ENCODE results near the gene RMI2. TPM values are rescaled to one million over a fixed set of nuclear protein-coding genes. Genes with fewer than 3 reads are reported as not detected.
A peak's percentile ranks its signal among the peaks of the same experiment; 100 is the strongest.
"Not testable (repeated sequence)": the region's sequence is repeated elsewhere in the genome, so short reads cannot be mapped to it uniquely, and the experiment has no call there.

RMI2 gene
- total RNA-seq, 1 donor from 2014 or later: 49.8 TPM

- Mint-ChIP-seq H3K36me3 (ENCODE audit: low read depth) (peaks cover 6% of the 10 kb centered on the region), H3K4me3 (no peak overlapping the region), H3K27ac (no peak overlapping the region), H3K4me1 (ENCODE audit: low read depth) (peaks cover 18% of the 10 kb centered on the region), H3K9me3 (peaks cover 3% of the 10 kb centered on the region), H3K27me3 (ENCODE audit: insufficient read depth) (peaks cover 12% of the 10 kb centered on the region)
- no peak for DNase-seq (ENCODE audit: low spot score)
- intact Hi-C loops (cut with micrococcal nuclease): no loop called here
Measured at GRCh38 chr16:11377154-11377553, 31.9 kb downstream of the RMI2 start.

GRCh38 chr16:11378951-11379350 is 33.7 kb downstream of the RMI2 start:
- not testable (repeated sequence) for H3K9me3 Mint-ChIP-seq; H3K4me3 Mint-ChIP-seq; H3K36me3 Mint-ChIP-seq (ENCODE audit: low read depth); DNase-seq (ENCODE audit: low spot score)
- Mint-ChIP-seq H3K27me3 (ENCODE audit: insufficient read depth) (peaks cover 12% of the 10 kb centered on the region), H3K27ac (peak overlapping the region; percentile 46), H3K4me1 (ENCODE audit: low read depth) (peaks cover 18% of the 10 kb centered on the region)
- intact Hi-C loops (cut with micrococcal nuclease): loop anchor here (1.0 kb wide), 1 partner anchor 414 kb away; no protein-coding TSS in a partner anchor

- Mint-ChIP-seq H3K4me3 (no peak overlapping the region), H3K9me3 (peaks cover 3% of the 10 kb centered on the region), H3K4me1 (ENCODE audit: low read depth) (peaks cover 18% of the 10 kb centered on the region), H3K36me3 (ENCODE audit: low read depth) (peaks cover 6% of the 10 kb centered on the region), H3K27ac (peak overlapping the region; percentile 23), H3K27me3 (ENCODE audit: insufficient read depth) (peaks cover 12% of the 10 kb centered on the region)
- peak; percentile 26 for DNase-seq (ENCODE audit: low spot score)
- intact Hi-C loops (cut with micrococcal nuclease): loop anchor here (1.0 kb wide), 1 partner anchor 414 kb away; no protein-coding TSS in a partner anchor
Measured at GRCh38 chr16:11379420-11379819, 34.2 kb downstream of the RMI2 start.

- Mint-ChIP-seq H3K4me1 (ENCODE audit: low read depth) (peaks cover 18% of the 10 kb centered on the region), H3K9me3 (peaks cover 3% of the 10 kb centered on the region), H3K36me3 (ENCODE audit: low read depth) (peaks cover 6% of the 10 kb centered on the region), H3K4me3 (no peak overlapping the region), H3K27ac (no peak overlapping the region), H3K27me3 (ENCODE audit: insufficient read depth) (peaks cover 12% of the 10 kb centered on the region)
- no peak for DNase-seq (ENCODE audit: low spot score)
- intact Hi-C loops (cut with micrococcal nuclease): no loop called here
Measured at GRCh38 chr16:11380836-11381235, 35.6 kb downstream of the RMI2 start.

GRCh38 chr16:11383481-11384183 is 38.4 kb downstream of the RMI2 start:
- no peak overlapping the region for H3K4me3 Mint-ChIP-seq
- H3K36me3 Mint-ChIP-seq (ENCODE audit: low read depth): peaks cover 2% of the 10 kb centered on the region
- no peak for DNase-seq (ENCODE audit: low spot score)
- intact Hi-C loops (cut with micrococcal nuclease): no loop called here
- no peak overlapping the region for H3K27ac Mint-ChIP-seq
- peaks cover 5% of the 10 kb centered on the region for H3K27me3 Mint-ChIP-seq (ENCODE audit: insufficient read depth)
- H3K9me3 Mint-ChIP-seq: peaks cover 1% of the 10 kb centered on the region
- H3K4me1 Mint-ChIP-seq (ENCODE audit: low read depth): peaks cover 18% of the 10 kb centered on the region

GRCh38 chr16:11384184-11384955 is 39.1 kb downstream of the RMI2 start:
- no peak overlapping the region for H3K27ac Mint-ChIP-seq
- H3K9me3 Mint-ChIP-seq: no peaks in the 10 kb centered on the region
- intact Hi-C loops (cut with micrococcal nuclease): no loop called here
- peaks cover 13% of the 10 kb centered on the region for H3K4me1 Mint-ChIP-seq (ENCODE audit: low read depth)
- peaks cover 5% of the 10 kb centered on the region for H3K27me3 Mint-ChIP-seq (ENCODE audit: insufficient read depth)
- H3K4me3 Mint-ChIP-seq: no peak overlapping the region
- no peaks in the 10 kb centered on the region for H3K36me3 Mint-ChIP-seq (ENCODE audit: low read depth)
- DNase-seq (ENCODE audit: low spot score): no peak

GRCh38 chr16:11384956-11385586 is 39.8 kb downstream of the RMI2 start:
- Mint-ChIP-seq H3K9me3 (no peaks in the 10 kb centered on the region), H3K27ac (no peak overlapping the region), H3K4me3 (no peak overlapping the region), H3K36me3 (ENCODE audit: low read depth) (no peaks in the 10 kb centered on the region), H3K4me1 (ENCODE audit: low read depth) (peaks cover 6% of the 10 kb centered on the region), H3K27me3 (ENCODE audit: insufficient read depth) (peaks cover 5% of the 10 kb centered on the region)
- intact Hi-C loops (cut with micrococcal nuclease): no loop called here
- DNase-seq (ENCODE audit: low spot score): no peak

GRCh38 chr16:11386054-11386680 is 40.9 kb downstream of the RMI2 start:
- Mint-ChIP-seq H3K4me3 (no peak overlapping the region), H3K27me3 (ENCODE audit: insufficient read depth) (peaks cover 3% of the 10 kb centered on the region), H3K27ac (no peak overlapping the region), H3K9me3 (no peaks in the 10 kb centered on the region), H3K36me3 (ENCODE audit: low read depth) (no peaks in the 10 kb centered on the region), H3K4me1 (ENCODE audit: low read depth) (peaks cover 4% of the 10 kb centered on the region)
- DNase-seq (ENCODE audit: low spot score): no peak
- intact Hi-C loops (cut with micrococcal nuclease): no loop called here

GRCh38 chr16:11386791-11387546 is 41.7 kb downstream of the RMI2 start:
- Mint-ChIP-seq H3K36me3 (ENCODE audit: low read depth) (no peaks in the 10 kb centered on the region), H3K27me3 (ENCODE audit: insufficient read depth) (no peaks in the 10 kb centered on the region), H3K27ac (no peak overlapping the region), H3K4me1 (ENCODE audit: low read depth) (no peaks in the 10 kb centered on the region), H3K4me3 (no peak overlapping the region), H3K9me3 (no peaks in the 10 kb centered on the region)
- no peak for DNase-seq (ENCODE audit: low spot score)
- intact Hi-C loops (cut with micrococcal nuclease): no loop called here

GRCh38 chr16:11389083-11389482 is 43.8 kb downstream of the RMI2 start:
- intact Hi-C loops (cut with micrococcal nuclease): no loop called here
- Mint-ChIP-seq H3K27ac (no peak overlapping the region), H3K27me3 (ENCODE audit: insufficient read depth) (no peaks in the 10 kb centered on the region)

GRCh38 chr16:11389631-11390565 is 44.6 kb downstream of the RMI2 start:
- H3K36me3 Mint-ChIP-seq (ENCODE audit: low read depth): no peaks in the 10 kb centered on the region
- no peak overlapping the region for H3K27ac Mint-ChIP-seq
- H3K4me1 Mint-ChIP-seq (ENCODE audit: low read depth): no peaks in the 10 kb centered on the region
- no peaks in the 10 kb centered on the region for H3K27me3 Mint-ChIP-seq (ENCODE audit: insufficient read depth)
- H3K4me3 Mint-ChIP-seq: no peak overlapping the region
- intact Hi-C loops (cut with micrococcal nuclease): no loop called here
- no peak for DNase-seq (ENCODE audit: low spot score)
- H3K9me3 Mint-ChIP-seq: no peaks in the 10 kb centered on the region

More at GRCh38 chr16:11389083-11389482, 43.8 kb downstream of the RMI2 start:
- Mint-ChIP-seq H3K36me3 (ENCODE audit: low read depth) (no peaks in the 10 kb centered on the region), H3K9me3 (no peaks in the 10 kb centered on the region), H3K4me1 (ENCODE audit: low read depth) (no peaks in the 10 kb centered on the region), H3K4me3 (no peak overlapping the region)
- no peak for DNase-seq (ENCODE audit: low spot score)

Measured in activated T-helper 1 cell treated with anti-CD3 and anti-CD28 coated beads, Interleukin-12 subunit alpha, Interleukin-12 subunit beta, Interleukin-2, Interleukin-4 antibody, amounts not matched to agents 30 ng/mL and 10 ng/mL and 1 ng/mL, durations not matched to agents 14 hours and 24 hours and 36 hours (primary cell).